ENCODE measurements around the gene ZSWIM3.
A peak's percentile ranks its signal among the peaks of the same experiment; 100 is the strongest.
"Not testable (repeated sequence)": the region's sequence is repeated elsewhere in the genome, so short reads cannot be mapped to it uniquely, and the experiment has no call there.

The ZSWIM3 gene

DNA sequence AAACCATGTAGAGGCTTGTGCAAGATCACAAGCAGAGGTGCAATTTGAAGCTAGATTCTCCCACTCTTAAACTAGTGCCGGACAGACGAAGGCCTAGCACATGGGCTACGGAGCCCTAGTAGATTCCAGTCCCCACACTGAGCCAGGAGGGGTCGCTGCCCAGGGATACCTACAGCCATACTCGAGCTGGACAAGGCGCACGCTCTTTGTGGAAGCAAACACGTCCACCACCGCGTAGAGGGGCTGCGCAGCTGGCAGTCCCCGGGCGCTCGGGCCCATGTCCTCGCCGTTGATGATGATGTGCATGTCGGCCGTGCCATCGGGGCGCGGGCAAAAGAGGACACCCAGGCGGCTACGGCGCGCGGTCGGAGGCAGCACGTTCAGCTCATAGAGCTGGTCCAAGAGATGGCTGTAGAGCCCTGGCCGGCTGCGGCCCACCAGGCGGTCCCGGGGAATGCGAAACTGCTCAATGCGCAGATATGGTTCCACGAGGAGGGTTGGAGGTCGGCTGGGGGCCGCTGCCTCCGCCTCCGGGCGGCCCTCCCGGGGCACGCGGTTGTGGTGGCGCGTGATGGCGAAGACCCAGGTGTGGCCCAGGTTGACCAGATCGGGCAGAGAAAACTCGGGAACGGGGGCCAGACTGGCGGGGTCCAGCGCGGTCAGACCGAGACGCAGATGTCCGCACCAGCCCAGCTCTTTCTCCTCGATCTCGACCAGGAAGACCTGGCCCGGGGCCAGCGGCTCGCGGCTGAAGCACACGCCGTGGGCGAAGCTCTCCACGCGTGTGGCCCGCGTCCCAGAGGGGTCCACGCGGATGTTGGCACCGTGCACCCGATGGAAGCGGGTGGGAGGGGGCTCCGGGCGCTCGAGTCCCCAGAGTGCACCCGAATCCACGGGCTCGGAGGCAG lies 32.9 kb downstream of the ZSWIM3 start:
- DNase-seq (ENCODE audit: low read depth in 3 of 3), result peak in 2 of 3 donors; percentile 29 to 48

DNA sequence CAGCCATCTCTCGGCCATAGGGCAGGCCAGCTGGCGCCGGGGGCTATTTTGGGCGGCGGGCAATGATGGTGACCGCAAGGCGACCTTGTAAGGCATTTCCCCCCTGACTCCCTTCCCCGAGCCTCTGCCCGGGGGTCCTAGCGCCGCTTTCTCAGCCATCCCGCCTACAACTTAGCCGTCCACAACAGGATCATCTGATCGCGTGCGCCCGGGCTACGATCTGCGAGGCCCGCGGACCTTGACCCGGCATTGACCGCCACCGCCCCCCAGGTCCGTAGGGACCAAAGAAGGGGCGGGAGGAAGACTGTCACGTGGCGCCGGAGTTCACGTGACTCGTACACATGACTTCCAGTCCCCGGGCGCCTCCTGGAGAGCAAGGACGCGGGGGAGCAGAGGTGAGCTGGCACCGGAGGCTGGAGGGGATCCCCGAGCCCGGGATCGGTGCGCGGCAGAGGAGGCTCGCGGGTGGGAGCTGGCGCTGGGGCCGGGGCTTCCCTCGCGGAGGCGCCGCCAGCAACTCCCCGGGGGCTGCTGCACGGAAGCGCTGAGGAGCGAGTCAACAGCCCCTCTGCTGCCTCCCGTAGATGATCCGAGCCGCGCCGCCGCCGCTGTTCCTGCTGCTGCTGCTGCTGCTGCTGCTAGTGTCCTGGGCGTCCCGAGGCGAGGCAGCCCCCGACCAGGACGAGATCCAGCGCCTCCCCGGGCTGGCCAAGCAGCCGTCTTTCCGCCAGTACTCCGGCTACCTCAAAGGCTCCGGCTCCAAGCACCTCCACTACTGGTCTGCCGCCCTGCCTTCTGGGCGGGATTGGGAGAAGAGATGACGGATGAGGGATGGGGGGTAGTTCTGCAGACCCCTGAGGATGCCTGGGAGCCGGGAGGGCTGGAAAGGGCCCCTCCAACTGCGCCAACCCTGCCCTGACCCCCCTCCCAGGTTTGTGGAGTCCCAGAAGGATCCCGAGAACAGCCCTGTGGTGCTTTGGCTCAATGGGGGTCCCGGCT lies 33.9 kb downstream of the ZSWIM3 start, which contains the start of the genes CTSA and NEURL2:
TSS of gene CTSA (plus strand) at position 351 of the 999 bp plus-strand sequence. CDS start at position 585, 234 bp downstream.
TSS of gene NEURL2 (minus strand) at position 224 of the 999 bp plus-strand sequence. CDS start at position 7, 217 bp downstream.
- DNase-seq (ENCODE audit: low read depth in 3 of 3), result peak; percentile 74 to 76 (median 75)

DNA sequence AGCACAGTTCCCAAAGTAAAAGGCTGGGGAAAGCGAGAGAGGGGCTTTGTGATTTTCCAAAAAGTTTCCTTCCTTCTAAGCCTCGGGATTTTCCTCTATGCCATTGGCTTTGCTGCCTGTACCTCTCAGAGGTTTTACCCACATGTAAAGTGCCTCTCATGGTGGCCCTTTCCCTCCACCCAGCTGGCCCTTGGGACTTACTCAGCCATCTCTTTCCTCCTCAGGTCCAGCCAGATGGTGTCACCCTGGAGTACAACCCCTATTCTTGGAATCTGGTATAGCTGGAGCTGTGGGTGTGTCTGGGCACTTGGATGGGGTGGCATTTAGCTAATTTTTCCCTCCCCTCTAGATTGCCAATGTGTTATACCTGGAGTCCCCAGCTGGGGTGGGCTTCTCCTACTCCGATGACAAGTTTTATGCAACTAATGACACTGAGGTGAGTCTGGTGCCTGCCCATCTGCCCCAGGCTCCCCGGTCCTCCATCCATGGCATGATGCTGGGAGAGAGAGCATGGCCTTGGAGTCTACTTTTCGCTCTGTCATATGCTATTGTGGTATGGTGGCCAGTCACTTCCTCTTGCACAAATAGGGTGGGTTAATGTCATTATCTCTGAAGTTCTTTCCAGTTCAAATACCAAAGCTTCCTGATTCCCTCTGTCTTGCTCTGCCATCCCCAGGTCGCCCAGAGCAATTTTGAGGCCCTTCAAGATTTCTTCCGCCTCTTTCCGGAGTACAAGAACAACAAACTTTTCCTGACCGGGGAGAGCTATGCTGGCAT lies 34.8 kb downstream of the ZSWIM3 start:
- no peak for DNase-seq (ENCODE audit: low read depth in 3 of 3)

DNA sequence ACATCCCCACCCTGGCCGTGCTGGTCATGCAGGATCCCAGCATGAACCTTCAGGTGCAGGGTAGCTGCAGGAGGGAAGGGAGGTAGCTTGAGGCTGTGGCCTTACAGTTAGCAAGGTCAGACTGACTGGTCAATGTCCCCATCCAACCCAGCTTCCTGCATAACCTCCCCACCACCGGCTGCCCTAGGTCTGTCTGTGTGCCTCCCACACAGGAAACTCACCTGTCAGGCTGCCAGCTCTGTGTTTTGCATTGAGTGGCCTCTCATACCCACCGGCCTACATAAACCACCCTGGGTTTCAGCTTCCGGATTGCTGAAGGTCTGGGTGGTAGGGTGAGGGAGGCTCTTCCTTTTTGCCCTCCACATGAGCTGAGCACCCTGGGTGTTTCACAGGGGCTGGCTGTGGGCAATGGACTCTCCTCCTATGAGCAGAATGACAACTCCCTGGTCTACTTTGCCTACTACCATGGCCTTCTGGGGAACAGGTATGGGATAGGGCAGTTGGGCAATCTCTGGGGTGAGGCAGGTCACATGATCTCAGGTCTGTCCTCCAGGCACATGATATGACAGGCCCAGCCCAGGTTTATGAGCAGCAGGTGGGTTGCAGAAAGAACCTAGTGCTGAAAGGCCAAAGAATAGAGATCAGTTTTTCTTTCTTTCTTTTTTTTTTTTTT lies 35.5 kb downstream of the ZSWIM3 start:
- no peak for DNase-seq (ENCODE audit: low read depth in 3 of 3)

DNA sequence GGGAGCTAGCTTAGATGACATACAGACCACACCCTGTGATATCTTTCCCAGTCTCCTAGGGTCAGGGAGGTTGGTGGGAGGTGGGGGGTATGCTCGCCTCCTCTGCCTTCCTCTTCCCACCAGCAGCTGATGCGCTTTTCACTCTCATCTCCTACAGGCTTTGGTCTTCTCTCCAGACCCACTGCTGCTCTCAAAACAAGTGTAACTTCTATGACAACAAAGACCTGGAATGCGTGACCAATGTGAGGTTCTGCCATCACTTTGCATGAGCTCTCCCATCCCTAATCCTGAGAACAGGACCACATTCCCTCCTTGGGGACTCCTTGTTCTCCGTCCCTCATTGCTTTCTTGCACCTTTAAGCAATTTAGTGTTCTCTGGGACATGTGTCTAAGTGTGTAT lies 36.4 kb downstream of the ZSWIM3 start:
- no peak for DNase-seq (ENCODE audit: low read depth in 3 of 3)

DNA sequence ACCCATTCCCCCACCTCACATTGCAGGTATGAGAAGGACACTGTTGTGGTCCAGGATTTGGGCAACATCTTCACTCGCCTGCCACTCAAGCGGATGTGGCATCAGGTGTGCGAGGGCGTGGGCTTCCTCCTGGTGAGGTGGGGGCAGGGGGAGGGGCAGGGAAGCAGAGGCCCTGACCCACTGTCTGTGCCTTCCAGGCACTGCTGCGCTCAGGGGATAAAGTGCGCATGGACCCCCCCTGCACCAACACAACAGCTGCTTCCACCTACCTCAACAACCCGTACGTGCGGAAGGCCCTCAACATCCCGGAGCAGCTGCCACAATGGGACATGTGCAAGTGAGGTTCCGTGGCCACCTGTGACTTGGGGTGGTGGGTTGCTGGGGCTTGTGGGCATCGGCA lies 37.4 kb downstream of the ZSWIM3 start:
- DNase-seq (ENCODE audit: low read depth in 3 of 3), result no peak

DNA sequence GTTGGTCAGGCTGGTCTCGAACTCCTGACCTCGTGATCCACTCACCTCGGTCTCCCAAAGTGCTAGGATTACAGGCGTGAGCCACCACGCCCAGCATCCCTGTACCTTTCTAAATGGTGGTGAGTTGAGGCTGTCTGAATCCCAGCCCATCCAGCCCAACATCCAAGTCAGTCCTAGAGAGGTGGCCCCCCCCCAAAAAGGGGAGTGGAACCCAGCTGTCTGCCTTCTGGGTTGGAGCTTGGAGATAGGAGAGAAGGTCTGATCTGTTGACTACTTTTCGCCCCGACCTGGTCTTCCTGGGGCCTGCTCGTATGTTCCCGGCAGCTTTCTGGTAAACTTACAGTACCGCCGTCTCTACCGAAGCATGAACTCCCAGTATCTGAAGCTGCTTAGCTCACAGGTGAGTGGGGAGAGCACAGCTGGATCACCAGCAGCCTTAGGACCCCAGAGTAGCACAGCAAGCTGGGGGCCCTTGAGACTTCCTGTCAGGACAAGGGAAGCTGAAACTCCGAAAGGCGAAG lies 39.3 kb downstream of the ZSWIM3 start:
- DNase-seq (ENCODE audit: low read depth in 3 of 3), result no peak

DNA sequence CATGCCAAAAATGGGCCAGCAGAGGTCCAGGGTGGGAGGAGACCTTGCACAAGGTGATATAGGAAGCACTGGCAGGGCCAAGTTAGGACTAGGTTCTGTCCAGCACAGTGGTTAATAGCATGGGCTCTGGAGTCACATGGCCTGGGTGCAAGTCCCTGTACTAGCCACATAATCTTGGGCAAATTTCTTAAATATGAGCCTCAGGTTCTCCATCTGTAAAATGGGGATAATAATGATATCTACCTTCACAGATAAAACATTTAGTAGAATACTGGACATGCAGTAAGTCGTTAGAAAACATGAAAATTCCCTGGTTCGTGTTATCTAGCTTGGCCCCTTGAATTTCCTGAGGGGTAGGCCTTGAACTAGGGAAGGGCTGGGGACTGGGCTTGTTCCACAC lies 39.9 kb downstream of the ZSWIM3 start:
- DNase-seq (ENCODE audit: low read depth in 3 of 3), result no peak

DNA sequence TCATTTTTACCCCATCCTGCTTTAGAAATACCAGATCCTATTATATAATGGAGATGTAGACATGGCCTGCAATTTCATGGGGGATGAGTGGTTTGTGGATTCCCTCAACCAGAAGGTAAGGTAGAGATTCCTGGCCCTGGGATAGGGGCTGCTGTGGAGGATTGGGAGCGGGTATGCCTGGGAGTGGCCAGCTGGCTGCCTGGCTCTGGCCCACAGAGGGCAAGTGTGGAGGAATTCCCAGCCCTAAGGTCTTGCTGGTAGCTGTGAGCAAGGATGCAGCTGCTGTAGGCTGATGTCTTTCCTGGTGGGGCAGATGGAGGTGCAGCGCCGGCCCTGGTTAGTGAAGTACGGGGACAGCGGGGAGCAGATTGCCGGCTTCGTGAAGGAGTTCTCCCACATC lies 40.3 kb downstream of the ZSWIM3 start:
- DNase-seq (ENCODE audit: low read depth in 3 of 3), result no peak

DNA sequence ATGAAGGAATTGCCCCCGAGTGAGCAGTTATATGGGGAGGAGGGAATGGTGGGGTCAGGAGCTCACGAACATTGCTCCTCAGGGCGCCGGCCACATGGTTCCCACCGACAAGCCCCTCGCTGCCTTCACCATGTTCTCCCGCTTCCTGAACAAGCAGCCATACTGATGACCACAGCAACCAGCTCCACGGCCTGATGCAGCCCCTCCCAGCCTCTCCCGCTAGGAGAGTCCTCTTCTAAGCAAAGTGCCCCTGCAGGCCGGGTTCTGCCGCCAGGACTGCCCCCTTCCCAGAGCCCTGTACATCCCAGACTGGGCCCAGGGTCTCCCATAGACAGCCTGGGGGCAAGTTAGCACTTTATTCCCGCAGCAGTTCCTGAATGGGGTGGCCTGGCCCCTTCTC lies 40.9 kb downstream of the ZSWIM3 start:
- no peak for DNase-seq (ENCODE audit: low read depth in 3 of 3)

DNA sequence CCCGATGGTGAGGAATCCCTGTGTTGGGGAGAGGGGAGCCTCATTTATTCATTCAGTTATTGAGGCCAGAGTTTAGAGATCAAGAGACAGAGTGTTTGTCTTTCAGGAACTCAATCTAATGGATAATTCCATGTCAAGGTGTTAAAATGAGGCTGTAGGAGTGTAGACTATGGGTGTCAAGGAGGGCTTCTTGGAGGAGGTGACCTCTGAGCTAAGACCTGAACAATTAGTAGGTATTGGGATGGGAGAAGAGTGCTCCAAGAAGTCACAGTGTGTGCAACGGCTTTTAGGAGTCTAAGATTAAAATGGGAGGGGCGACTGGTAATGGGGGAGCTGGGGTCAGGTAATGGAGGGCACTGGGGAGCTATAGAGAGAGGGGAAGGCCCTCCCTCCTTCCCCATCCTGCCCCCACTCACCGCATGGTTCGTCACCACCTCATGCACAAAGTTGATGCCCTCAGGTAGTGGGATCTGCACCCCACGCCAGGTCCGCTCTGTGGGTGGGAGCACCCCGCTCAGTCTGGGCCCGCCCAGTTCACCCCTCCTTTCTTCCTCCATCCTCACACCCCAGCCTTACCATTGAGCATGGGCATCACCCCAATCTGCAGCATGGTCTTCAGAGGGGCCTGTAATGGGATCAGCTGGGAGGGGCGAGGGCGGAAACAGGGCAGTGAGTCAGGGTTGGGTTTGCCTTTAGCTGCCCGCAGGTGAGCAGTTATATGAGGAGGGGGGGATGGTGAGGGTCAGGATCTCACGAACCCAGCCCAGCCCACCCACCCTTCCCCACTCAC lies 41.8 kb downstream of the ZSWIM3 start:
- no peak for DNase-seq (ENCODE audit: low read depth in 3 of 3)

DNA sequence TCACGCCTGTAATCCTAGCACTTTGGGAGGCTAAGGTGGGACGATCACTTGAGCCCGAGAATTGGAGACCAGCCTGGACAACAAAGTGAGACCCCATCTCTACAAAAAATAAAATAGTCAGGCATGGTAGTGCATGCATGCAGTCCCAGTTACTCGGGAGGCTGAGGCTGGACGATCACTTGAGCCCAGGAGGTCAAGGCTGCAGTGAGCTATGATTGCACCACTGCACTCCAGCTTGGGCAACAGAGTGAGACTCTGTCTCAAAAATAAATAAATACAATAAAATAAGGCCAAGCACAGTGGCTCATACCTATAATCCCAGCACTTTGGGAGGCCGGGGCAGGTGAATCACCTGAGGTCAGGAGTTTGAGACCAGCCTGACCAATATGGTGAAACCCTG lies 43.9 kb downstream of the ZSWIM3 start:
- DNase-seq (ENCODE audit: low read depth in 3 of 3), result not testable (repeated sequence)

DNA sequence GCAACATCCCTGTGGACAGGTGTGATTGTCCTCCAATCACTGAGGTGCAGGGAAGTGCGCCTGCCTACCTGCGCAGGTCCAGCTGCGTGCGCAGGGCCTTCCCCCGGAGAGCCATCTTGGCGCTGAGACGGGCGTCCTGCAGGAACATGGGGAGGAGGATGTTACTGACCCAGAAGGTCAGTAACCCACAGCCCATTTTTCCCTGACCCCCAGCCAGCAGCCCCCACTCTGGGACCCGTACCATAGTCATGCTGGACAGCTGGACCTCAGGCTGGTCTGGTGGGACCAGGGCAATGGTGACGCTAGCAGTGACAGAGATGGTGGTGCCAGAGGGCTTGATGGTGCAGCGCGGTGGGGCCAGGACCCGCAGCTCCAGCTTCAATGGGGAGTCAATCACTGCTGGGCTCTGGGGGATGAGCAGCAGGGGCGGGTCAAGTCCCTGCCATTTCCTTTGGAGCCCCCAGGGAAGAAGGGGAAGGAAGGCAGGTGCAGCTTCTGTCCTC lies 44.8 kb downstream of the ZSWIM3 start:
- no peak for DNase-seq (ENCODE audit: low read depth in 3 of 3)

DNA sequence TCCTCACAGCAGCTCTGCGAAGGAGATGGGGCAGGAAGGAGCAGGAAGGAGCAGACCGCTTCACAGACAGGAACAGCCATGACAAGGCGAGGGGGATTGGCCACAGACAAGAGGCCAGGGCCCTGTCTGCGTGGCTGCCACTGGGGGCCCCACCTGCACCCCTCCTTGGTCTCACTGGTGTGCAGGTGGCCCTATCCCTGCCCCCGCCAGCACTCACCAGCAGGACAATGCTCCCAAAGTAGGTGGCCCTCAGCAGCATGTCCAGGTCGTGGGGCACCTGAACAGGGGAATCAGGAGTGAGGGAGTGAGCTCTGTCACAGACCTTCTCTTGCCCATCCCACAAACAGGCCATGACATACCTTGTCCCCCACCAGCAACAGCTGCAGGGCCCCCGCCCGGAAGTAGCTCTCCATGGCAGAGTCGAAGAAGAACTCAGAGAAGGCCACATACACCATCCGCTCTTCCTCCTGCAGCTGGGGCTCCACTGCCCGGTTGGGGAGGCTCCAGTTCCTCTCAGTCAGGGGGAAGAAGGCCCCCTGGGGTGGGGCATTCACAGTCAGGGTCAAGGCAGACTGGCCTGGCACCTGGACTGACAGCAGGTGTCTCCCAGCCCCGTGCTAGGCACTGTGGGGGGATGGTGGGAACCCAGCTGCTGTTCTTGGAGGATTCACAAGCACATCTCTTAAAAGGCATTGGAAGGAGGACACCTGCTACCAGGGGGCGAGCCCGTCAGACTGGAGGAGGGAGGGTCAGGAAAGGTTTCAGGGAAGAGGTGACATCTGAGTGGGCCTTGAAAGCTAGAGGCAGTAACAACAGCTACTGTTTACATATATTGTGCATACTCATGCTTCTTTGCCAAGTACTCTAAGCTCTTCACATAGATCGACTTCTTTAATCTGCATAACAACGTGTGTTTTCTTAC lies 47.4 kb downstream of the ZSWIM3 start:
- no peak for DNase-seq (ENCODE audit: low read depth in 3 of 3)

DNA sequence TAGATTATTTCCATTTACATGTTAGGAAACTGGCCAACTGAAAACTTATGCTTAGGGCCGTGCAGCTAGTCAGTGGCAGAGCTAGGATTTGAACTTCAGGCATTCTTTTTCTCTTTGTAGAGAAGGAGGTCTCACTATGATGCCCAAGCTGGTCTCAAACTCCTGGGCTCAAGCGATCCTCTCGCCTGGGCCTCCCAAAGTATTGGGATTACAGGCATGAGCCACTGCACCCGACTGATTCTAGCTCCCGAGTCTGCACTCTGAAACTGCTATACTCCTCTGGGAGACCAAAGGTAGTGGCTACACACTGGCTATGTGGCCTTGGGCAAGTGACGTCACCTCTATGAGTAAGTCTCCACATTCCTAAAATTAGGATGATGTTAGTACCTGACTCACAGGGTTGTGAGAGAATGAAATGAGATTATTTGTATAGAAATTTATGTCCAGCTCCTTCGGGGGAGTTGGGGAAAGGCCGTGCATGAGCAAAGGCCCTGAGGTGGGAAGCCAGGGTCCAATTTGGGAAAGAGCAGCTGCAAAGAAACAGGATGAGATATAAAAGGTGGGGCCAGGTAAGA lies 48.2 kb downstream of the ZSWIM3 start:
- DNase-seq (ENCODE audit: low read depth in 3 of 3), result no peak

DNA sequence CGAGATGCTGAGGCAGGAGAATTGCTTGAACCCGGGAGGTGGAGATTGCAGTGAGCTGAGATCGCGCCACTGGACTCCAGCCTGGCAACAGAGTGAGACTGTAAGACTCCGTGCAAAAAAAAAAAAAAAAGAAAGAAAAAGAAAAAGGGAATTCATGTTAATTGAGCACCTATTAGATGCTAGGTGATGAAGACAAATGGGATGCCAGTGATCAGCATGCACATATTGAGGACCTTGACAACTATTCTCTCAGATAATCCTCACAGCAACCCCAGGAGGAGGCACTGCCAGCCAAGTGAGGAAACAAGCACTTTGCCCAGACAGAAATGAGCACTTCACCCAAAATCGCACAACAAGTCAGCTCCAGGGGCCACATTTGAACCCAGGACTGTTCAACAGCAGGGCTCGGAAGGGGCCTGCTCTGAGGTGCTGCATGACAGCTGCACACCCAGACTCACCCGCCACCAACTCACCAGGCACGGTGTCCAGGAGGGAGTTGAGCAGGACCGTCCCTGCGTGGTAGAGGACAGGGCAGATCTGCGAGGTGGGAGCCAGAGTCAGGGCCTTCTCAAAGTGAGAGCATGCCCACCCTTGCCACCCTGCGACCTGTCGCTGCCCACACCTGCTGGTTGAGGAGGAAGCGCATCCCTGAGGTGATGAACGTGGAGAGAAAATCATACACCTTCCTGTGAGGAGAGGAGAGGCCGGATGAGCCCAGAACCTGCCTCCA lies 50.0 kb downstream of the ZSWIM3 start:
- DNase-seq (ENCODE audit: low read depth in 3 of 3), result no peak

DNA sequence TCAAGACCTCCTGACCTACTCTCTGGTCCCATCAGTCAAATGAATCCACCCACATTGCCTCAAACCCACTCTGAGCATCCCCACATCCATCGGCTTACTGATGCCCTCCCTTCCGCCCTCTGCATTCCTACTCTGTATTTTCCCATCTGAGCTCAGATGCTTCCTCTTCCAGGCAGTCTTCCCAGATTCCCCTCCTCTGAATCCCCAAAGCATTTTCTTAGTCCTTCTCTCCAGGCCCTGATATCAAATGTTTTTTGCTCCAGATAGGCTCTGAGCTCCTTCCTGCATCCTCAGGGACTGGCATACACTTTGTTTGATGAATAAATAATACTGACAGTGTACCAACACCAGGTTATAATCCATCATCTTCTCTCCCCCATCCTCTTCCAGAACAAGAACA lies 50.7 kb downstream of the ZSWIM3 start:
- DNase-seq (ENCODE audit: low read depth in 3 of 3), result no peak
